GM13977 (cell line): ENCODE results near the gene YWHAB.
"Not testable (repeated sequence)": the region's sequence is repeated elsewhere in the genome, so short reads cannot be mapped to it uniquely, and the experiment has no call there.

Source experiments
- DNase-seq: peaks from one replicate; pipeline ENCODE4 v3.0.0; 2012; ENCODE audit warnings: low spot score
- in situ Hi-C: fragments of 300-500 bp; cut with MboI; formaldehyde crosslinking; loops from one replicate; pipeline ENCODE4 v1.12.0; 2022; ENCODE audit warnings: low sequenced_read_pairs, low pct_unique_long_range_greater_than_20kb, mixed read lengths, inconsistent platforms; ENCODE audit not compliant: unreplicated experiment
- TF ChIP-seq, protein P1 (sequence below): IDR thresholded peaks from 2 replicates; pipeline ENCODE4 v1.5.1; 2012; ENCODE audit warnings: mild to moderate bottlenecking, control low read depth; ENCODE audit not compliant: insufficient read depth; ENCODE audit errors: extremely low read depth, missing control alignments

Gene YWHAB

DNA sequence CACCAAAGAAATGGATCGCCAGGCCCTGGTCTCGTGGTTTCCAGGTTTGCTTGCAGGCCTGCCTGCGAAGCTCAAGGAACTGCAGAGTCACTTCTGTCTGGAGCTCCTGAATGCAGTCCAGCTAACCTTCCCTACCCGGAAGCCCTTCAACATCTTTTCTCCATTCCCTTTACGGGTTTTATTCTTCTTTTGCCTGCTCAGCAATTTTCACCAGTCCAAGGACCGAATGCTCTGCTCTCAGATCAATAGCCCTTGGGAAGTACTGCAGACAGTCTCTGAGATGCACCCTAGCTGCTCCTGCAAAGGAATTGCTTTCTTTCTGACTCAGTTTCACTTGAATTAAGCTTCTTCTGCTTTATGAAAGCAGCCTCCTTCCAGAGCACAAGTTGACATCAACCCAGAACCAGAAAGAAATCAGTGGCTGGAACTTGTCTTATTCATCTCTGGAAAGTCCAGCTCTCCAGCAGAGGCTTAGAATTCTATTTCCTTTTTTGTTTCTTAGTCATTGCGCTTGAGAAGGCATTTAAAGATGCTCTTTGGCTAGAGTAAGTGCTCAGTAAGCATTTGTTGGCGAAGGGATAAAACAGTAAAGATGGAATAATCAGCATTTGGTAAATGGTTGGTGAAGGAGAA, 18.7 kb upstream of the YWHAB start:
- in situ Hi-C loops: no loop called here
- DNase-seq: no peak
- TF ChIP-seq, protein P1, sequence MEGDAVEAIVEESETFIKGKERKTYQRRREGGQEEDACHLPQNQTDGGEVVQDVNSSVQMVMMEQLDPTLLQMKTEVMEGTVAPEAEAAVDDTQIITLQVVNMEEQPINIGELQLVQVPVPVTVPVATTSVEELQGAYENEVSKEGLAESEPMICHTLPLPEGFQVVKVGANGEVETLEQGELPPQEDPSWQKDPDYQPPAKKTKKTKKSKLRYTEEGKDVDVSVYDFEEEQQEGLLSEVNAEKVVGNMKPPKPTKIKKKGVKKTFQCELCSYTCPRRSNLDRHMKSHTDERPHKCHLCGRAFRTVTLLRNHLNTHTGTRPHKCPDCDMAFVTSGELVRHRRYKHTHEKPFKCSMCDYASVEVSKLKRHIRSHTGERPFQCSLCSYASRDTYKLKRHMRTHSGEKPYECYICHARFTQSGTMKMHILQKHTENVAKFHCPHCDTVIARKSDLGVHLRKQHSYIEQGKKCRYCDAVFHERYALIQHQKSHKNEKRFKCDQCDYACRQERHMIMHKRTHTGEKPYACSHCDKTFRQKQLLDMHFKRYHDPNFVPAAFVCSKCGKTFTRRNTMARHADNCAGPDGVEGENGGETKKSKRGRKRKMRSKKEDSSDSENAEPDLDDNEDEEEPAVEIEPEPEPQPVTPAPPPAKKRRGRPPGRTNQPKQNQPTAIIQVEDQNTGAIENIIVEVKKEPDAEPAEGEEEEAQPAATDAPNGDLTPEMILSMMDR: no peak

DNA sequence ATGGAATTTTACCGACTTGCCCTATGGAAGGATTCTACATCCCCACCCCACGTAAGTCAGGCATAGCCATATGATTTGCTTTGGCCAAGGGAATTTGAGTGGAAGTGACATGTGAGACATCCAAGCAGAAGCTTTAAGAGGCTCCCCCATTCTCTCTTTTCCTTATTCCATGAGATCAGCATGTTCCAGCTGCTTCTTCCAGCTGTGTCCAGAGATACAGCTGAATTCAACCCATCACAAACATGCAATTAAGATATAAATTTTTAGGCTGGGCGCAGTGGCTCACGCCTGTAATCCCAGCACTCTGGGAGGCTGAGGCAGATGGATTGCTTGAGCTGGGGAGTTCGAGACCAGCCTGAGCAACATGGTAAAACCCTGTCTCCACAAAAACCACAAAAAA, 16.0 kb upstream of the YWHAB start:
- no peak for DNase-seq
- TF ChIP-seq, protein P1: no peak
- in situ Hi-C loops: no loop called here

DNA sequence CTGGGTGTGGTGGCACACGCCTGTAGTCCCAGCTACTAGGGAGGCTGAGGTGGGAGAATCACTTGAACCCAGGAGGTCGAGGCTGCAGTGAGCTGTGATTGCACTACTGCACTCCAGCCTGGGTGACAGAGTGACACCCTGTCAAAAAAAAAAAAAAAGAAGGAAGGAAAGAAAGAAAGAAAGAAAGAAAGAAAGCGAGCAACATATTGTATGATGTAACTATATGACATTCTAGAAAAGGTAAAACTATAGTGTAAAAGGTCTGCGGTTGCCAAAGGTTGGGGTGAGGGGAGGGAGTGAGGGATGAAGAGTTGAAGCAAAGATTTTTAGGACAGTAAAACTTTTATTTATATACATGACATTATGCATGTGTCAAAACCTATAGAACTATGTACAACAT, 3.1 kb upstream of the YWHAB start:
- in situ Hi-C loops, DNase-seq: not testable (repeated sequence)

DNA sequence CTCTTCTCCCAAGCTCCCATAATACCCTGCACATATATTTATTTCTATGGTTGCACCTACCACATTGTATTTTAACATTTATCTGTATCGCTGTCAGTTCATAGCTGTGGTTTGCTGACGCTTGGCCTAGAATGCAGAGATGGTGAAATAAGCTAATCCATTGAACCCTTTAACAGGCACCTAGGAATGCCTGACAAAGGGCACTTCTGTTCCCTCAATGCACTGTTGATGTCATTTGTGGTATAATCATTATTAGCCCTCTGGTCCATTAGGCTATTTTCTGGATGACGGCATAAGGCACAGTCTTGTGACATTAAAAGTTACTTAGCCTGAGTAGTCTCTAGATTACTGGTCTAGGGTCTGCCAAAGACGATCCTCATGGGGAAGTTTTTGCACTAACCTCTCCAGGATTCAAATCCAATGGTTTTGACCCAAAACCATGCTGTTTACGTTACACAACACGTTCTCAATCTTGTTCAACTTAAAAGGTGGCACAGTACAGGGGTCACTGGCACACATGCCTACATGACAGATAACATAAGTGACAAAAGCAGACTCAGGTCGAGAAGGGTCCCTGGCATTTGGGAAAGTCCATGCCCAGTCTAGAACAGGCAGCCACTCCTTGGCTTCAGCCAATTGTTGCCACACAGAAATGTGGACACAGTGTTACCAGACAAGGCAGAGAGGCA, 2.1 kb upstream of the YWHAB start:
- TF ChIP-seq, protein P1: no peak
- in situ Hi-C loops: no loop called here
- no peak for DNase-seq

DNA sequence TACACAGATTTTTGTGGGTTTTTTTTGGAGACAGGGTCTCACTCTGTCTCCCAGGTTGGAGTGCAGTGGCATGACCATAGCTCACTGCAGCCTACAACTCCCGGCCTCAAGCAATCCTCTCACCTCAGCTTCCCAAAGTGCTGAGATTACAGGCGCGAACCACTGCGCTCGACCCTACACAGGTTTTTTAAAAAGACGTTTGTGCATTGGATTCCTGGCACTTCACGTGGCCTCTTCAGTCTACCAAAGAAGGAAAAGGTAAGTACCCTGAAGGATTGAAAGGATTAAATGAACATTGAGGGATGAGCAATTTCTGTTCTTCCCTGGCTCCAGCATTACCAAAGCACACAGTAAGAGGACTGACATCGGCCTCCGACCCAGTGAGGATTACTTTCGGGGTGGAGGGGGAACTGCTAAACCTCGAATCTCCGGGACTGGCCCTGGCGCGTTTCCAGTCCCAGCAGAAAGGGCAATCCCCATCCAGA, 556 bp upstream of the YWHAB start:
- DNase-seq: no peak
- in situ Hi-C loops: no loop called here
- TF ChIP-seq, protein P1: no peak

DNA sequence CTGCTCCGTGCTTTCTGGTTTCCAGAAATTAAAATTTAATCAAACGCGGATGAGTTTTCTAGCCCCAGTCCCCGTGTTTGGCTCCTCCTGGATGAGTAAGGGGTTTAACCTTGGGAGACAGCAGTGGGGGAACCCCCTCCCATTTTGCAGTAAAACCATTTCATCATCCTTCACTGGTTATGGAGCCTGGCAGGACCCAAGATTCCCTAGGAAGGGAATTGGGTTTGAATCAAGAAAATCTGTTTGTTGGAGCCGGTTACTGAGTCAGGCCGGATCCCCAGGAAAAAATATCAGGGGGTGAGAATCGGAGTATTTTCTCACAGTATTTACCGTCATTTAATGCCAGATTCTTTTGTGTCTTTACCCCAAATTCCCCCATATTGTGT, 754 bp downstream of the YWHAB start:
- DNase-seq: no peak
- in situ Hi-C loops: no loop called here
- TF ChIP-seq, protein P1: no peak

DNA sequence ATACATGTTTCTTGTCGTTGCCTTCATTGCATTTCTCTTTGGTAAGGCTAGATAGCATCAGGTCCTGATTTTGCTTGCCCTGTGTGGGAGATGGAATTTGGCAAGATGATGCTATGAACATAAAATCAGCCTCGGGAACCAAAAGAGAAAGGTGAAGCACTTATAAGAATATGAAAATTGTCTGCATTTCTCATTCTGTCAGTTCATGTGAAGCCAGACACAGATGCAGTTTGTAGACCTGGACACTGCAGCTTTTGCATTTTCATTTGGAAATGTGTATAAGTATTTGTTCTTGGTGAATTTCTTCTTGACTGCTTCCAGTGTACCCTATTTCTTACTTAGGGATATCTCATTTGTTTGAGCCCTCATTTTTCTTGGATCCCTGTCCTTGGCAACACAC, 1.3 kb downstream of the YWHAB start:
- TF ChIP-seq, protein P1: no peak
- in situ Hi-C loops: no loop called here
- no peak for DNase-seq
